Activated B cell treated with CpG ODN at 0.5 μM for 24 hours (primary cell): Measurements from ENCODE around the gene HOXC6. TPM values are rescaled to one million over a fixed set of nuclear protein-coding genes. Genes with fewer than 3 reads are reported as not detected.

ENCODE experiments used
- ATAC-seq: fragments of 200-7000 bp; cut with Tn5 transposase; one replicate; pipeline ENCODE4 v1.10.0; 2021; ENCODE audit warnings: low read depth, mild to moderate bottlenecking, moderate library complexity
- CTCF ChIA-PET: fragments of 350-600 bp; sonication (Branson Sonifier 250); formaldehyde crosslinking; loops from one replicate; lab custom pipeline; 2021; ENCODE audit warnings: antibody characterized with exemption; lab: Charles Lee
- POLR2A ChIA-PET: fragments of 350-600 bp; sonication (Branson Sonifier 250); formaldehyde crosslinking; loops from one replicate; lab custom pipeline; 2021; ENCODE audit warnings: antibody characterized with exemption; lab: Charles Lee
- DNase-seq: peaks from one replicate; pipeline ENCODE4 v3.0.0; 2022
- H3K27ac Mint-ChIP-seq: one replicate; pipeline ENCODE4 v1.8.0; 2020; ENCODE audit warnings: mixed read lengths
- H3K27me3 Mint-ChIP-seq: one replicate; pipeline ENCODE4 v1.8.0; 2021; ENCODE audit warnings: mixed read lengths
- H3K36me3 Mint-ChIP-seq: one replicate; pipeline ENCODE4 v1.8.0; 2021; ENCODE audit warnings: low read depth, mixed read lengths
- H3K4me1 Mint-ChIP-seq: one replicate; pipeline ENCODE4 v1.8.0; 2021; ENCODE audit warnings: mixed read lengths
- H3K4me3 Mint-ChIP-seq: one replicate; pipeline ENCODE4 v1.8.0; 2020; ENCODE audit warnings: mild to moderate bottlenecking, mixed read lengths
- H3K9me3 Mint-ChIP-seq: one replicate; pipeline ENCODE4 v1.8.0; 2020; ENCODE audit warnings: mixed read lengths
- CTCF ChIP-seq: fragments of 200-600 bp; IDR thresholded peaks from one replicate; pipeline ENCODE4 v1.8.0; 2022; ENCODE audit warnings: antibody characterized with exemption, mild to moderate bottlenecking
- intact Hi-C: fragments of 100-400 bp; cut with micrococcal nuclease; formaldehyde crosslinking; loops from one replicate; pipeline ENCODE4 v1.15.1; 2024
- total RNA-seq: library from RNA; stranded (reverse); gene quantifications from 2 replicates; pipeline ENCODE4 v1.2.3, GENCODE V29; 2022

HOXC6 gene
- total RNA-seq, 1 donor from 2014 or later, result not detected

- Mint-ChIP-seq H3K4me3 (no peak overlapping the region), H3K4me1 (peaks cover 29% of the 10 kb centered on the region), H3K36me3 (no peaks in the 10 kb centered on the region), H3K27ac (no peak overlapping the region), H3K27me3 (peaks cover 70% of the 10 kb centered on the region), H3K9me3 (no peaks in the 10 kb centered on the region)
- ChIA-PET POLR2A (no interaction called here), CTCF (interaction anchor here (2.0 kb wide), 1 partner anchor 195 kb away, joined by 6 read pairs; no protein-coding TSS in a partner anchor)
- DNase-seq (no peak), ATAC-seq (no peak)
- intact Hi-C loops, result no loop called here
- no peak for TF ChIP-seq CTCF
These were observed 15.4 kb upstream of the HOXC6 start for GRCh38 chr12:54012631-54013409.

GRCh38 chr12:54014377-54015017, 13.7 kb upstream of the HOXC6 start:
- H3K27me3 Mint-ChIP-seq, result peaks cover 63% of the 10 kb centered on the region
- no peaks in the 10 kb centered on the region for H3K9me3 Mint-ChIP-seq
- no peak overlapping the region for H3K4me3 Mint-ChIP-seq
- peaks cover 31% of the 10 kb centered on the region for H3K4me1 Mint-ChIP-seq
- intact Hi-C loops, result loop anchor here (2.0 kb wide), 1 partner anchor 18 kb away; no protein-coding TSS in a partner anchor
- ATAC-seq (no peak), DNase-seq (no peak)
- TF ChIP-seq CTCF, result no peak
- ChIA-PET CTCF (interaction anchor here (0.8 to 2.0 kb wide), 3 partner anchors 17 to 193 kb away, joined by 3 to 6 read pairs (median 3); no protein-coding TSS in a partner anchor), POLR2A (no interaction called here)
- no peaks in the 10 kb centered on the region for H3K36me3 Mint-ChIP-seq
- no peak overlapping the region for H3K27ac Mint-ChIP-seq

GRCh38 chr12:54015018-54015931, 13.0 kb upstream of the HOXC6 start:
- Mint-ChIP-seq H3K36me3 (no peaks in the 10 kb centered on the region), H3K27me3 (peaks cover 62% of the 10 kb centered on the region), H3K4me1 (peaks cover 32% of the 10 kb centered on the region), H3K4me3 (no peak overlapping the region), H3K27ac (peak overlapping the region; percentile 50), H3K9me3 (no peaks in the 10 kb centered on the region)
- ChIA-PET POLR2A (no interaction called here), CTCF (interaction anchor here (1.1 to 2.0 kb wide), 2 partner anchors 17 to 192 kb away, joined by 3 to 6 read pairs; no protein-coding TSS in a partner anchor)
- TF ChIP-seq CTCF, result no peak
- intact Hi-C loops, result loop anchor here (2.0 kb wide), 1 partner anchor 18 kb away; no protein-coding TSS in a partner anchor
- DNase-seq, result no peak
- no peak for ATAC-seq

- POLR2A ChIA-PET, result interaction anchor here (1.3 kb wide), 1 partner anchor 191 kb away, joined by 3 read pairs; no protein-coding TSS in a partner anchor
These were observed 12.2 kb upstream of the HOXC6 start for GRCh38 chr12:54016051-54016450.

More at GRCh38 chr12:54016051-54016450, 12.2 kb upstream of the HOXC6 start:
- ATAC-seq, result no peak
- H3K9me3 Mint-ChIP-seq, result no peaks in the 10 kb centered on the region
- intact Hi-C loops, result no loop called here
- DNase-seq, result no peak
- no peak for TF ChIP-seq CTCF
- peaks cover 31% of the 10 kb centered on the region for H3K4me1 Mint-ChIP-seq
- H3K27ac Mint-ChIP-seq, result no peak overlapping the region
- no peak overlapping the region for H3K4me3 Mint-ChIP-seq
- H3K36me3 Mint-ChIP-seq, result no peaks in the 10 kb centered on the region
- CTCF ChIA-PET, result interaction anchor here (2.1 to 2.5 kb wide), 2 partner anchors 176 to 185 kb away, joined by 6 to 8 read pairs; no protein-coding TSS in a partner anchor
- H3K27me3 Mint-ChIP-seq, result peaks cover 61% of the 10 kb centered on the region
